Effector memory CD8-positive, alpha-beta T cell (primary cell): ENCODE measurements around the gene DNPH1.

Experiments
- ATAC-seq: fragments of 150-1000 bp; cut with Tn5 transposase; replicated peaks from 2 replicates; pipeline ENCODE4 v1.10.0; 2021; ENCODE audit warnings: mild to moderate bottlenecking, moderate library complexity
- DNase-seq, 3 experiments: peaks; one replicate each; pipeline ENCODE4 v3.0.0; 2021
- H3K27ac Mint-ChIP-seq, 2 donors: one replicate each; pipeline ENCODE4 v1.8.0; 2022; ENCODE audit warnings: mild to moderate bottlenecking in 2 of 2, mixed read lengths in 2 of 2, moderate library complexity in 2 of 2
- H3K27me3 Mint-ChIP-seq, 2 donors: one replicate each; pipeline ENCODE4 v1.8.0; 2022; ENCODE audit warnings: mixed read lengths in 2 of 2
- H3K36me3 Mint-ChIP-seq: one replicate; pipeline ENCODE4 v1.8.0; 2022; ENCODE audit warnings: mild to moderate bottlenecking, moderate library complexity, mixed read lengths; ENCODE audit not compliant: insufficient read depth
- H3K4me1 Mint-ChIP-seq, 2 donors: one replicate each; pipeline ENCODE4 v1.8.0; 2022; ENCODE audit warnings: low read depth in 2 of 2, mixed read lengths in 2 of 2
- H3K4me3 Mint-ChIP-seq, 2 donors: one replicate each; pipeline ENCODE4 v1.8.0; 2022; ENCODE audit warnings: mild to moderate bottlenecking in 2 of 2, mixed read lengths in 2 of 2, moderate library complexity in 2 of 2
- H3K9me3 Mint-ChIP-seq, 2 donors: one replicate each; pipeline ENCODE4 v1.8.0; 2022; ENCODE audit warnings: mixed read lengths in 2 of 2

Gene DNPH1

DNA sequence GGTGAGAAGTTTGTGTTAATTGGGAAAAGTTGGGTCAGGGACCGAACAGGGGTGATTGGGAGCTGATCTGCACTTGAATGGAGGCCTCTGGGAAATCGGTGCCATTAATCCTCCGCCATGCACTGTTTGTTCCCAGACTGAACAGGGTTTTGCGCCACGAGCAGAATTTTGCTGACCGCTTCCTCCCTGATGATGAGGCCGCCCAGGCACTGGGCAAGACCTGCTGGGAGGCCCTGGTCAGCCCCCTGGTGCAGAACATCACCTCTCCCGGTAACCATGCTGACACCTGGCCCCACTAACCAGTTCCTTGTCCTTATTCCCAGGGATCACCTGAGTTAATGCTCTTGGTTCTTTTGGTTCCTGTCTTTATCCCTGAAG, 25.6 kb downstream of the DNPH1 start:
- ATAC-seq (no peak), DNase-seq (no peak)
- H3K4me3 Mint-ChIP-seq = no peak overlapping the region
- H3K9me3 Mint-ChIP-seq = no peaks in the 10 kb centered on the region
- no peak overlapping the region for H3K27ac Mint-ChIP-seq
- no peaks in the 10 kb centered on the region for H3K4me1 Mint-ChIP-seq
- no peaks in the 10 kb centered on the region for H3K27me3 Mint-ChIP-seq
- peaks cover 18% of the 10 kb centered on the region for H3K36me3 Mint-ChIP-seq

DNA sequence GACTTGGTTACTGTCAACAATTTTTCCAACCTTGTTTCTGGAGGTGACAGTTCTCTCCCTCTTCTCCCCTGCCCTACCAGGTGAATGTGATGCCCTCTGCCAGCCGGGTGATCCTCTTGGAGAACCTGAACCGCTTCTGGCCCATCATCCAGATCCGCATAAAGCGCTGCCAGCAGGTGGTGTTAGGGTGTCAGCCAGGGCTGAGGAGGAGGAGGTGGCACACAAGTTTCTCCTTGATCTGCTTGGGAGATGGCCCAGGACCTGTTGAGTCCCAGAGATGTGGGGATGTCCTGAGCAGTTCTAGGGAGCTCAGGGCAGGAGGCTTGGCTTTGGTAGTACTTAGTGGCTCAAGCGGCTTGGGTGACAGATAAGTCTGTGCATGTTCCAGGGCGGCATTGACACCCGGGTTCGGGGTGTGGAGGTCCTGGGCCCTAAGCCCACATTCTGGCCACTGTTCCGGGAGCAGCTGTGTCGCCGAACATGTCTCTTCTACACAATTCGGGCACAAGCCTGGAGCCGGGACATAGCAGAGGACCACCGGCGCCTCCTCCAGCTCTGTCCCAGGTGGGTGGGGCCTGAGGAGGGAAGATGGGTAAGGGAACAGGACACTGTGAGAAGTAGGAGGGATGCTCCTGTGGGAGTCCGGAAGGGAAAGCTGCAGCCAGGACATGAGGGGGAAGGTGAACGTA, 26.1 kb downstream of the DNPH1 start:
- H3K36me3 Mint-ChIP-seq = peaks cover 18% of the 10 kb centered on the region

DNA sequence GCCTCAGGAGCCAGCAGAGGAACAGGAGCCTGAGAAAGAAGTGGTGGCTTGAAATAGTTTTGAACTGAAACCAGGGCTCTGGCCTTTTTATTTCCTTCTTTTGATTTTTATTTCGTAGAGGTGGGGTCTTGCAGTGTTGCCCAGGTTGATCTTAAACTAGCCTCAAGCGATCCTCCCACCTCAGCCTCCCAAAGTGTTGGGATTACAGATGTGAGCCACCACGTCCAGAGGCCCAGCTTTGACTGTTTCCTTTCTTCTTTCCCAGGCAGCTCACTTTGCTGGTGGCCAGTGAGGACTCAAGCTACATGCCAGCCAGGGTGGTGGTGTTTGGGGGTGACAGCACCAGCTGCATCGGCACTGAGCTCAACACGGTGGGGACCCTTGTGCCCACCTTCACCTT, 26.8 kb downstream of the DNPH1 start:
- DNase-seq = no peak
- no peak overlapping the region for H3K27ac Mint-ChIP-seq
- no peaks in the 10 kb centered on the region for H3K9me3 Mint-ChIP-seq
- H3K27me3 Mint-ChIP-seq = no peaks in the 10 kb centered on the region
- ATAC-seq = no peak
- H3K36me3 Mint-ChIP-seq = peaks cover 18% of the 10 kb centered on the region
- H3K4me3 Mint-ChIP-seq = no peak overlapping the region
- H3K4me1 Mint-ChIP-seq = no peaks in the 10 kb centered on the region

More for the DNA sequence above, 26.1 kb downstream of the DNPH1 start:
- Mint-ChIP-seq H3K4me1 (no peaks in the 10 kb centered on the region), H3K27ac (no peak overlapping the region), H3K4me3 (no peak overlapping the region), H3K27me3 (no peaks in the 10 kb centered on the region), H3K9me3 (no peaks in the 10 kb centered on the region)
- DNase-seq (no peak), ATAC-seq (no peak)

DNA sequence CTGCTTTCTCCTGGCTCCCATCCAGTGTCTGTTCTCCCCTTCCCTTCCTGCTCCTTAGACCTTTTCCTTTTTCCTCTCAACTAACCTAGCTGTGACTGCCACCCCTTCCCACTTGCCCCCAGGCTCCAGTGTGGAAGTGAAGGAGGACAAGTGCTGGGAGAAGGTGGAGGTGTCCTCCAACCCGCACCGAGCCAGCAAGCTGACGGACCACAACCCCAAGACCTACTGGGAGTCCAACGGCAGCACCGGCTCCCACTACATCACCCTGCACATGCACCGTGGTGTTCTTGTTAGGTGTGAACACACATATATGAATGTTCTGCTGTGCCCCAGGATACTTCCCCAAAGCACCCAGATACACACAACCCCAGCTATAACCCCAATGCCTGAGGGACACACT, 28.7 kb downstream of the DNPH1 start:
- Mint-ChIP-seq H3K36me3 (peaks cover 24% of the 10 kb centered on the region), H3K9me3 (no peaks in the 10 kb centered on the region), H3K4me1 (no peaks in the 10 kb centered on the region), H3K27me3 (no peaks in the 10 kb centered on the region), H3K4me3 (no peak overlapping the region), H3K27ac (no peak overlapping the region)
- DNase-seq (no peak), ATAC-seq (no peak)

DNA sequence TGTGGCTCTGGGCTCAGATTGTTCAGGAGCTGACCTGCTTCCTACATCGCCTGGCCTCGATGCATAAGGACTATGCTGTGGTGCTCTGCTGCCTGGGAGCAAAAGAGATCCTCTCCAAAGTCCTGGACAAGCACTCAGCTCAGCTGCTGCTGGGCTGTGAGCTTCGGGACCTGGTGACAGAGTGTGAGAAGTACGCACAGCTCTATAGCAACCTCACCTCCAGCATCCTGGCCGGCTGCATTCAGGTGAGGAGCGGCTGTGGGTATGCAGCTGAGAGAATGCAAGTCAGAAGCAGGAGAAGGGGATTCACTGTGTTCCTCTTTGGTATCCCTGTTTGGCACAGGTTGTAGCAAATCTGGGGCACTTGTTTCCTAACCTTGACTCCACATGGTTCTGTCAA, 29.4 kb downstream of the DNPH1 start:
- Mint-ChIP-seq H3K4me1 (no peaks in the 10 kb centered on the region), H3K36me3 (peaks cover 21% of the 10 kb centered on the region), H3K27me3 (no peaks in the 10 kb centered on the region), H3K4me3 (no peak overlapping the region), H3K9me3 (no peaks in the 10 kb centered on the region), H3K27ac (no peak overlapping the region)
- no peak for ATAC-seq
- no peak for DNase-seq

DNA sequence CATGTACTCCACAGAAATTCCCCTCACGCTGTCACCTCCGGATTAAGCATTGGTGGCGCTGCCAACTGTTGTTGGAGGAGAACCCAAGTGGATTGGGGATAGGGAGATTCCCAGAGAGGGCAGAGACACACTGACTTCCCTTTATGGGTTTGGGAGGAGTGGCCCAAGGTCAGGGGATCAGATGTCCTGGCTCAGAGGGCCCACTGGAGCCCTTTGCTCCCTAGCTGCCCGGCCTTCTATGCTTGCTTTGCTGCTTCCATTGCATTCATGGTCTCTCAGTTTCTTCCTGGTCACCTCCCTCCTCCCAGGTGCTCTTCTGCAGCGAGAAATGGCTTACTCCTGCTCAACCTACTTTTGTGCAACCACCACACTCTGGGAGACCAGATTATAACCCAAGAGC, 32.9 kb downstream of the DNPH1 start:
- Mint-ChIP-seq H3K27ac (peak overlapping the region in 1 of 2 donors; percentile 71), H3K4me3 (no peak overlapping the region), H3K9me3 (no peaks in the 10 kb centered on the region), H3K27me3 (no peaks in the 10 kb centered on the region), H3K36me3 (peaks cover 40% of the 10 kb centered on the region), H3K4me1 (peaks cover 4 to 7% of the 10 kb centered on the region in 2 donors)
- ATAC-seq = no peak
- no peak for DNase-seq

DNA sequence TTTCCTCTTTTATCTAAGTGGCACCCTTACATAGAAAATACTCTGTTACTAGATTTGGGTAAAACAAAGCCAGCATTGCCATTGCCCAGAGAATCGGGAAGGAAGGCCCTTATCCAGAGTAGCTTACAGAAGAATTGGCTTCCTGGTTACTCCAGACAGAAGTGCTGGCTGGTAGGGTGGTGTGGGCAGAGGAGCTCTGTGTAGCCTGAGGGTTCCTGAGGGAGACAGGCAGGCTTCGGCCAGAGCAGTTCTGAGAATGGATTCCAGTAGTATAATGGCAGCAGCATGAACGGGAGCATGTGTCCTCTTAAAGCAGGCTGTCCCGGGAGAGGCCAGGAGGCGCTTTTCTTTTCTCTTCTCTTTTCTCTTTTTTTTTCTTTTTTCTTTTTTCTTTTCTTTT, 35.4 kb downstream of the DNPH1 start:
- H3K27ac Mint-ChIP-seq = no peak overlapping the region
- H3K36me3 Mint-ChIP-seq = peaks cover 31% of the 10 kb centered on the region
- H3K9me3 Mint-ChIP-seq = no peaks in the 10 kb centered on the region
- peaks cover 6 to 16% of the 10 kb centered on the region in 2 donors for H3K4me1 Mint-ChIP-seq
- no peak for DNase-seq
- no peak overlapping the region for H3K4me3 Mint-ChIP-seq
- H3K27me3 Mint-ChIP-seq = no peaks in the 10 kb centered on the region
- ATAC-seq = no peak

DNA sequence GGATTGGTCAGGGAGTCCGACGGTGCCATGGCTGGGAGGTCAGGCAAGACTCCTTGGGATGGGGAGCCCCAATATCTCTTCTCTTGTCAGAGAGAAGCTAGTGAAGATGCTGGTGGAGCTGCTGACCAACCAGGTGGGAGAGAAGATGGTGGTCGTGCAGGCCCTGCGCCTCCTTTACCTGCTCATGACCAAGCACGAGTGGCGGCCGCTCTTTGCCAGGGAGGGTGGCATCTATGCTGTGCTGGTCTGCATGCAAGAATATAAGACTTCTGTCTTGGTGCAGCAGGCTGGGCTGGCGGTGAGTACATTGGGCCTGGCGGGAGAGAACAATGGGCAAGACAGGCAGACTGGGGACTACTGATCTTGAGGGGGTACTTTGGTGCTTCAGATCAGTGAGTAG, 36.4 kb downstream of the DNPH1 start:
- Mint-ChIP-seq H3K27me3 (no peaks in the 10 kb centered on the region), H3K36me3 (peaks cover 34% of the 10 kb centered on the region), H3K4me3 (no peak overlapping the region), H3K4me1 (peaks cover 6 to 22% of the 10 kb centered on the region in 2 donors), H3K27ac (no peak overlapping the region), H3K9me3 (no peaks in the 10 kb centered on the region)
- no peak for DNase-seq
- ATAC-seq = no peak

DNA sequence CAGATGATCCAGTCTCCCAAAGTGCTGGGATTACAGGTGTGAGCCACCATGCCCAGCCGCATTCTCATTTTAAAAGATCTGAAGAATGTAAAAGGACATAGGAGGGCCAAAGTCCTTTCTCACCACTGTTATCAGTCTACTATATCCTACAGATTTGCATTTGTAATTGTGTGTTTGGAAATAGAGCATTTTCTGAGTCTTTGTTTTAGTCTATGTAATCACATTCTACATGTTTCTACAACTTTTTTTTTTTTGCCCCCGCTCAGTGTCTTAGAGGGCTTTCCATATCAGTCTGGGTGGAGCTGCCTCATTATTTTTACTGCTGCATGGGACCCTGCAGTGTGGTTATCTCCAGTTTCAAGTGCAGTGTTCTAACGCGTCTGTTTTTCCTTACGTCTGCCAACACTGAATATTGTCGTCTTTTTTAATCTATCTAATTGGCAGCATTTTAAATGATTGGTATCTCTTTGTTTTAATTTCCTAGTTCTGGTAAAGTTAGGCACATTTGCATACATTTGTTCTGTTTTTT, 39.4 kb downstream of the DNPH1 start:
- H3K4me3 Mint-ChIP-seq = no peak overlapping the region
- peak overlapping the region in 1 of 2 donors; percentile 25 for H3K27ac Mint-ChIP-seq
- ATAC-seq = no peak
- no peaks in the 10 kb centered on the region for H3K9me3 Mint-ChIP-seq
- no peaks in the 10 kb centered on the region for H3K27me3 Mint-ChIP-seq
- DNase-seq = no peak
- H3K4me1 Mint-ChIP-seq = peaks cover 14 to 36% of the 10 kb centered on the region in 2 donors
- peaks cover 41% of the 10 kb centered on the region for H3K36me3 Mint-ChIP-seq

DNA sequence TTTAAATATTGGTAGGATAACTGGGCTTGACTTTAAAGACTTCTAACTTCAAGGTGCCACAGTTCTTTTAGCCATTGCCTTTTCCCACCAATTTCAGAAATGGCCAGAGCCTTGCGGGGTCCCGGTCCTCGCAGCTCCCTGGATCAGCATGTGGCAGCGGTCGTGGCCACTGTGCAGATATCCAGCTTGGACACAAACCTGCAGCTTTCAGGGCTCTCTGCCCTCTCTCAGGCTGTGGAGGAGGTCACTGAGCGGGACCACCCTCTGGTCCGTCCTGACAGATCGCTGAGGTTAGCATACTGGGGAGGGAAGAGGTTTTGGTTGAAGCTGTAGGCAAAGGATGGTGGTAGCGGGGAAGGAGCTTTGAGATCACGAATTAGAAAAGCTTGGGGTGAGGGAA, 40.9 kb downstream of the DNPH1 start:
- H3K27me3 Mint-ChIP-seq = no peaks in the 10 kb centered on the region
- peaks cover 34% of the 10 kb centered on the region for H3K36me3 Mint-ChIP-seq
- H3K27ac Mint-ChIP-seq = peak overlapping the region in 1 of 2 donors; percentile 51
- H3K4me1 Mint-ChIP-seq = peaks cover 22 to 51% of the 10 kb centered on the region in 2 donors
- no peak overlapping the region for H3K4me3 Mint-ChIP-seq
- DNase-seq (no peak), ATAC-seq (no peak)
- no peaks in the 10 kb centered on the region for H3K9me3 Mint-ChIP-seq

DNA sequence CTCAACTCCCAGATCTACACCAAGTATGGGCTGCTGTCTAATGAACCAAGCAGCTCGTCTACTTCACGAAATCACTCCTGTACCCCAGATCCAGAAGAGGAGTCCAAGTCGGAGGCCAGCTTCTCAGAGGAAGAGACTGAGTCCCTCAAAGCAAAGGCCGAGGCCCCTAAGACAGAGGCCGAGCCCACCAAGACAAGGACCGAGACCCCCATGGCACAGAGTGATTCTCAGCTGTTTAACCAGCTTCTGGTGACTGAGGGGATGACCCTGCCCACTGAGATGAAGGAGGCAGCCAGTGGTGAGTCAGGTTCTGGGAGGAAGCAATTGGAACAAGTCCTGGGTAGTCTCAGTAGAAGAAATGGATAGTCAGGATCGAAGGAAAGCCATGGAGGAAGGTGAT, 41.5 kb downstream of the DNPH1 start:
- Mint-ChIP-seq H3K4me3 (no peak overlapping the region), H3K27me3 (no peaks in the 10 kb centered on the region), H3K9me3 (no peaks in the 10 kb centered on the region), H3K36me3 (peaks cover 29% of the 10 kb centered on the region), H3K4me1 (peaks cover 27 to 54% of the 10 kb centered on the region in 2 donors), H3K27ac (peak overlapping the region in 1 of 2 donors; percentile 56)
- DNase-seq (no peak), ATAC-seq (no peak)

DNA sequence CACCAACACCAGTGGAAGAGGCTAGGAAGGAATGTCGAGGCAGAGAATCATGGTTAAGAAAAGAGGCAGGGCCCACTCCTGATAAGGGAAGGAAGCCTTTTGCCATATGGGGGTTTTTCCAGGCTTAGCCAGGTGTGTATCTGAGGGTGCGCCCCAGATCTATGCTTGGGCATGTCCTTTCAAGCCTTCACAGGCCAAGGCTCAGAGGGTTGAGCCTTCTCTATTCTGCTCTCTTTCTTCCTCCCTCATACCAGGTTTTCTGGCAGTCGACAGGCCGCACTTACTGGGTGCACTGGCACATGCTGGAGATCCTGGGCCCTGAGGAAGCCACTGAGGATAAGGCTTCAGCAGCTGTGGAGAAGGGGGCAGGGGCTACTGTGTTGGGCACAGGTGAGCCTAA, 42.6 kb downstream of the DNPH1 start:
- ATAC-seq = no peak
- Mint-ChIP-seq H3K4me3 (no peak overlapping the region), H3K27me3 (no peaks in the 10 kb centered on the region), H3K9me3 (no peaks in the 10 kb centered on the region), H3K36me3 (peaks cover 24% of the 10 kb centered on the region), H3K4me1 (peaks cover 31 to 59% of the 10 kb centered on the region in 2 donors), H3K27ac (no peak overlapping the region)
- DNase-seq = no peak

DNA sequence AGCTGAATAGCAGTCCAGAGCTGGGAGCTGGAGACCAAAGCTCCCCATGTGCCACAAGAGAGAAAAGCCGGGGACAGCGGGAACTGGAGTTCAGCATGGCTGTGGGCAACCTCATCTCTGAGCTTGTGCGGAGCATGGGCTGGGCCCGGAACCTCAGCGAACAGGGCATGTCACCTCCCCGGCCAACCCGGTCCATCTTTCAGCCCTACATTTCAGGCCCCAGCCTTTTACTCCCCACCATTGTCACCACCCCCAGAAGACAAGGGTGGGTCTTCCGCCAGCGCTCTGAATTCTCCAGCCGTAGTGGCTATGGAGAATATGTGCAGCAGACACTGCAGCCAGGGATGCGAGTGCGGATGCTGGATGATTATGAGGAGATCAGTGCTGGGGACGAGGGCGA, 43.3 kb downstream of the DNPH1 start:
- Mint-ChIP-seq H3K27ac (no peak overlapping the region), H3K4me1 (peaks cover 35 to 66% of the 10 kb centered on the region in 2 donors), H3K4me3 (no peak overlapping the region), H3K36me3 (peaks cover 21% of the 10 kb centered on the region), H3K9me3 (no peaks in the 10 kb centered on the region), H3K27me3 (no peaks in the 10 kb centered on the region)
- no peak for DNase-seq
- no peak for ATAC-seq

DNA sequence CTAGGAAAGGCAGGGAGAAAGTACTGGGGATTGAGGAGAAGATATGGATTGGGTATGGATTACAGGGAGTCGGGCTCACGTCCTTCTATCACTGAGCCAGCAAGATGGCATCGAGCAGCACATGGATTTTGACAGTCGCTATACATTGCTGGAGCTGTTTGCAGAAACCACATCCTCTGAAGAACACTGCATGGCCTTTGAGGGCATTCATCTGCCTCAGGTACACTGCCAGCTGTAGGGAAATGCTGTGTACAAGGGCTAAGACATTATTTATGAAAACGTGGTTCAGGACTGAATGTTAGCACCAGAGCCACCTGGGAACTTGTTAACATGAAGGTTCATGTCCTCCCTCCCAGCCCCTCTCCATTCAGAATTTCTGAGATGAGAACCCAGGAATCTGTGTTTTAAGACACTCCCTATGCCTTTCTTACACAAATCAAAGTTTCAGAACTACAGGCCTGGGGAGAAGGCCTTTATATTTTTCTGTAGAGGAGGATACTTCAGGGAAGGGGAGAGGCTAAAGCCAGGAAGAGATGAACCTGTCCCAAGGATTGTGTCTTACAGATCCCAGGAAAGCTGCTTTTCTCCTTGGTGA, 43.8 kb downstream of the DNPH1 start:
- Mint-ChIP-seq H3K4me1 (peaks cover 33 to 63% of the 10 kb centered on the region in 2 donors), H3K27ac (peak overlapping the region; percentile 2 to 49), H3K4me3 (peak overlapping the region in 1 of 2 donors; percentile 2), H3K36me3 (peaks cover 21% of the 10 kb centered on the region), H3K27me3 (no peaks in the 10 kb centered on the region), H3K9me3 (no peaks in the 10 kb centered on the region)
- no peak for ATAC-seq
- no peak for DNase-seq
